Tibial nerve (tissue), 4 donors: ENCODE measurements around the gene CYBRD1.

Experiments used
- CTCF ChIP-seq, 5 experiments: fragments of 200-600 bp in 3 of 5; fragments of 450-650 bp in 2 of 5; sonication (generic) in 3 of 5; IDR thresholded peaks; one replicate each; pipeline ENCODE4 v1.5.1; 2016 to 2019; ENCODE audit warnings: antibody characterized with exemption in 5 of 5, mild to moderate bottlenecking in 3 of 5, moderate library complexity in 2 of 5
- EP300 ChIP-seq, 2 donors: sonication (generic); formaldehyde crosslinking; IDR thresholded peaks; one replicate each; pipeline ENCODE4 v1.6.1; 2017; ENCODE audit warnings: antibody characterized with exemption in 2 of 2, mild to moderate bottlenecking in 1 of 2

GRCh38 chr2:171515672-171516298, 6.5 kb upstream of the CYBRD1 start:
- TF ChIP-seq CTCF (IDR thresholded peaks at IDR 0.05) (no peak), EP300 (IDR thresholded peaks at IDR 0.05) (no peak)
